Stimulated activated CD8-positive, alpha-beta memory T cell treated with anti-CD3 and anti-CD28 coated beads, Interleukin-15, amount 100 ng/mL, for 24 hours (primary cell): Measurements from ENCODE around the gene COTL1.

ENCODE experiments used
- DNase-seq: peaks from one replicate; pipeline ENCODE4 v3.0.0-alpha.2; 2020; ENCODE audit warnings: low read depth

Gene COTL1

DNA sequence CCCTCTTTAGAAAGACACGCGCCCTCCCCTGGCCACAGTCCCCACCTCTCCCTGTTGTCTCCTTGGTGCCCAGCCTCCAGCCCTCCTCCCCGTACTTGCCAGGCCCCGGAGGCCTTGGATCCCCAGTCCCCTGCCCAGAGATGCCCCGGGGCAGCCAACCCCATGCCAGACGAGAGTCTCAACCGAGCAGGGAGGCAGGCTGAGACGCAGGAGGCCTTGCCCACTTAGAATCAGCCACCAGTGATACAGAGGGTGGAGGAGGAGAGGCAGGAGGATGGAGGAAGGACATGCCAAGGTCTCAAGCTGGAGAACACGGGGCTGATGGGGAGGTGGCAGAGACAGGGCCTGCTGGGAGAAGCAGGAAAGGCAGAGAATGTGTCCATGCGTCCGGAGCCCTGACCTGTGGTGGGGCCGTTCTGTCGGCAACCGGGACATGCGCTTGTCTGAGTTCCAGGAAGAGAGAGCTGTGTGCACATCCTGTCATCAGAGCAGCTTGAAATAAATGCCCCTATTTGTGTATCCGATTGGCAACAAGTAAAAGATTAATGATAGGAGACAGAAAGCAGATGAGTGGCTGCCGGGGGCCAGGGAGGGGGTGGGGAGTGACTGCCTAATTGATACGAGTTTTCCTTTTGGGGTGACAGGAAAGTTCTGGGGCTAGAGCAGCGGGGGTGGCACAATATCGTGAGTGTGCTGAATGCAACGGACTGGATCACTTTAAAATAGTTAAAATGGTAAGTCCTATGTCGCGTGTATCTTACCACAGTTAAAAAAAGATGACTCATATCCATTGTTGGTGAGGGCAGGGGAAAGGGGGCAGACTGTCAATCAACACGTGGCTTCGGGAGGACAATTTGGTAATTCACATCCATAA, 68.7 kb downstream of the COTL1 start:
- DNase-seq: no peak

DNA sequence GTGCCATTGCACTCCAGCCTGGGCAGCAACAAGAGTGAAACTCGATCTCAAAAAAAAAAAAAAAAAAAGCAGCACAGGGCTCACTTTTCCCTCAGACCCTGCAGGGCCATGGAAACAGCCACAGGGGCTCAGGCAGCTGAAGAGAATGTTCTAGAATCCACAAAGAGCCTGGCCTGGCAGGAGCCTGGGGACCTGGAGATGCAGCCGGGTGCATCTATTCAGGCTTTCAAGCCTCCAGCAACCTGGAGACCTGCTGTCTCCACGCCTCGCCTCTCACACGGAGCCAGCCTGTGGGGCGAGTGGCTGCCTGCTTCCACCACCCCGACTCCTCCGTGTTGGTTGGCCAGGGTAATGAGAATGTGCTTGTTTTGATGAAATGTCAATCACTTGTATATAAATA, 69.4 kb downstream of the COTL1 start:
- no peak for DNase-seq

DNA sequence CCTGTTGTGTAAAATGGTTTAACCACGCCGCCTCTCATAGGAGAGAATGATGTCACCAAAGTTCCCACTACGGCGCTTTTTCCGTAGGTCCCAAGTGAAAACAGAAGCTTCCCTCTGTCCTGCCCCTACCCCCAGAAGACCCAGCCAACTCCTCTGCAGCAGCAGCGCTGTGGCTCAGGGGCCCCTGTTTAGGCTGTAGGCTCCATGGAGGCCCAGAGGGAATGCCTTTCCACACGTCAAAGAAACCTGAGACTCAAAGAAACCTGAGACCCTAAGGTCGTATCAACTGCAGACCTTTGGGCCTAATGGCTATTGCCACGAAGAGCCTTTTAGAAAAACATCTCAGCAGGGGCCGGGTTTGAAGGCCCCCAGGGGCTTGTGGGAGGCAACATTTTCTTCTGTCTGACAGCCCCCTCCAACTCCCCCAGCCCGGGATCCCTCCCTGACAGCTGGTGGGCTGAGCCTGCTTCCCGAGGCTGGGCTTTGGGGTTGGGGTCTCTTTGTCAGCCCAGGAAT, 70.3 kb downstream of the COTL1 start:
- no peak for DNase-seq

DNA sequence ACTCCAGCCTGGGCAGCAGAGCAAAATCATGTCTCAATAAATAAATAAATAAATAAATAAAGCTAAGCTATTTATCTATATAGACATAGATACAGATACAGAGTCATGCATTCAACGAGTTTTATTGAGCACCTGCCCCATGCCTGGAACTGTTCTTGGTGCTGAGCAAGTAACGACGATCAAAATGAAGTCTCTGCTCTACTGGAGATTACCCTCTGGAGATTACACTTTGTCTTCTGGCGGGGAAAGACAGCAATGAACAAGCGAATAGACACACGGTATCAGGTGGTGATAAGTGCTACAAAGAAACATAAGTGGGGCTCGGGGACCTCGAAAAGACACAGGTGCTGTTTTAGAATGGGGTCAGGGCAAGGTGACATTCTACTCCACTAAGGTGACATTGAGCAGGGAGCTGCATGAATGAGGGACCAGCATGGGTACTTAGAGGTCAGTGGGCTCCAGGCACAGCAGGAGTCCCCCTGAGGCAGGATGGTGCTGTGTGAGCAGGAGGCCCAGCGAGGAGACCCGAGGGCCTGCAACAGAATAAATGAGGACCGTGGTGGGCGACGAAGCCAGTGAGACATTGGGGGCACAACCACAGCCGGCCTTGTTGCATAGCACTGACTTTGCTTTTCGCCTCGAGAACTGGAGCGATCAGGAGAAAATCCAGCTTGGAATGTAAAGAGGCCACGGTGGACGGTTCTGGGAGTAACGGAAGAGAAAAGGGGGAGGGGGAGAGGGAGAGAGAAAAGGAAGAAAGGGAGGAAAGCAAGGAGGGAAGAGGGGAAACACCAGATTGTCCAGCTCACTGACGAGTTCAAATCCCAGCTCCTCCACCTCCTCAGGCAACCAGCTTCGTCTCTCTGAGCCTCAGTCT, 71.0 kb downstream of the COTL1 start:
- DNase-seq: no peak

DNA sequence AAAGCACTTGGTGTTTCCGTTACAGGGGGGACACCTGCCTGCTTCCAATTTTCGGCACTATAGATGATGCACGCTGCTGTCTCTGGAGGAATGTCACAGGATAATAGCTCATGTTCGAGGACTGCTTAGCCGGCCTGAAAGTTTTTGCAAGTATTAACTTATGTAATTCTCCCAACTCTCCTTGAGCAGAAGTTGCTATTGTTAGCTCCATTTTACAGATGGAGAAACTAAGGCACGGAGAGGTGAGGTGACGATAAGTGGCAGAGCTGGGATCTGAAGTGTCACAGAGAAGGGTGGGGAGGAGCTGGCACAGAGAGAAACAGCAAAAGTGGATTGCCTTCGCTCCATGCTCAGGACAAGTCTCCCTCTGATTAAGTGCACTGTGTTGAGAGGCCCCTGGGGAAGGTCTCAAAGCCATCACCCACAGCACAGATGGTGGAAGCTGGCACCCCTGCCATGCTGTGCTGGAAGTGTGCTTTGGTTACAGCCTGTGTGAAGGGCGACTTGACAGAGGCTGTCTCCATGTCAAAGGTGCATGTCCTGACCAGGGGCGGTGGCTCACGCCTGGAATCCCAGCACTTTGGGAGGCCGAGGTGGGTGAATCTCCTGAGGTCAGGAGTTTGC, 72.7 kb downstream of the COTL1 start:
- no peak for DNase-seq

DNA sequence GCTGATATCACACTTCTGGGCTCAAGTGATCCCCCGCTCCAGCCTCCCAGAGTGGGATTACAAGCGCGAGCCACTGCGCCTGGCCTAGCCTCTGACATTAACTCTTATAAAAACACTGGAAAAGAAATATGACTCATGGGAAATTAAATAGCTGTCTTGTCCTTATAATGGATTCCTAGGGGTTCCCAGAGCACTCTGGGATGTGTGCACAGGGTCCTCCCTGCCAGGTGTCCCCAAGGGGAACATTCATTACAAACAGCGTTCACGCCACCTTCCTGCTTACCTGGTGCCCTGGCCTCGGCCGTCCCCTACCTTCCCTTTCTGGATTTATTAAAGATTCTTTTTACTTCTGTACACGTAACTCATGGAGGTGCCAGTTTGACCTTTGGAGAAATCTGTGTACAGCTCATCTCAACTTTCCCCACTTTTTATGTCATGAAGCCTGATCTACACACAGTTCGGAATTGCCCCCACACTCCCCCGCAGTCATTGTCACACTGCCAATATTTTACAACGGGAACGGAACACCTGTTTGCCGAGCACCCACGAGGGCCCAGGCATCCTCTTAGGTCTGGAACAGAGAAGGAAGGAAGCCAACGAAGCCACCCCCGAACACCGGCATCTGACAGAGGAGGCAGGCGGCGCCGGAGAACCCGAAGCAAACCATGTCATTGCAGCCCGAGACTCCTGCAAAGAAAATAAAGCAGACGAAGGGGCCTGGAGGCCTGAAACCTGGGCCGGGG, 73.7 kb downstream of the COTL1 start:
- DNase-seq: no peak

DNA sequence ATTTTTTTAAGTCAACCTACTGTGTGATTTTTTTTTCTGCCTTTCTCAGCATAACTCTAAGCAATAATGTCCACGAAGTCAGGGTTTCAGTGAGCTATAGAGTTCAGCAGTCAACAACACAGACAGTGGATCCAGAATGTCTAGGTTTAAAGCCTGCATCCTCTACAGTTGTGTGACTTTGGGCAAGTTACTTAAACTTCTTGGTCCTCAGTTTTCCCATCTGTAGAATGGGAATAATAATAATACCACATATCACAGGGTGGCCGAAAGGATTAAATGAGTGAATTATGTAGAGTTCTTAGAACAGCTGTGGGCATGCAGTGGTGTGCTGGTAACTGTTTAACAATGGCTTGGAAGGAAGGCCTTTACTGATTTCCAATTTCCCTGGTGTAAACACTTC, 74.6 kb downstream of the COTL1 start:
- DNase-seq: no peak

DNA sequence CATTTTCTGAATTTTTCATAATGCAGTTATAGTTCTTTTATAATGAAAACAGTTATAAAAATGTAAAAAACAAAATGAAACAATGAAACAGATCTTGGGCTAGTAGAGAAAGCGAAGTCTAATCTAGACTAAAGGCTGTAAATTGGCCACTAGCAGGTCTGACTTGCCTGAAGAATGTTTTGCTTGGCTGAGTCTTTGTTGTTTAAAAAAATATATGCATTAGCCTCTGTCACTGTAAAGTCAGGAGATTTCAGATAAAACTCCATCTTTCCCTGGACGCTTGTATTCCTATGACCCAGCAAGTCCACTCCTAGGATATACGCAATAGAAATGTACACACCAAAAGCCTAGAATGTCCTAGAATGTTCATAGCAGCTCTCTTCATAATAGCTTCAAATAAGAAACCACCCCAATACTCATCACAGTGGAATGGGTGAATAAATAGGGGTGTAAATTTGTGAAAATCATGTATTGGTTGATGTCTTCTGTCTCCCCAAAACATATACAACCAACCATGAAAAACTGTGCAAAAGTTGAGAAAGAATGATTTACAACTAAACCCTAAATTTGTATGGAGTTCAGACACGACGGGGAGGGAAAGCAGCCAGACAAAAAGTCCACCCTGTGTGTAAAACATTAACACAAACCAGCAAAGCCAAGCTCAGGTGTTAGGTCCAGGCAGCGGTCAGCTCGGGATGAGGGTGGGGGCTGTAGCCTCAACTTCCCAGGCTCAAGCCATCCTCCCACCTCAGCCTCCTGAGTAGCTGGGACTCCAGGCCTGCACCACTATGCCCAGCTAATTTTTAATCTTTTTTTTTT, 75.7 kb downstream of the COTL1 start:
- no peak for DNase-seq

DNA sequence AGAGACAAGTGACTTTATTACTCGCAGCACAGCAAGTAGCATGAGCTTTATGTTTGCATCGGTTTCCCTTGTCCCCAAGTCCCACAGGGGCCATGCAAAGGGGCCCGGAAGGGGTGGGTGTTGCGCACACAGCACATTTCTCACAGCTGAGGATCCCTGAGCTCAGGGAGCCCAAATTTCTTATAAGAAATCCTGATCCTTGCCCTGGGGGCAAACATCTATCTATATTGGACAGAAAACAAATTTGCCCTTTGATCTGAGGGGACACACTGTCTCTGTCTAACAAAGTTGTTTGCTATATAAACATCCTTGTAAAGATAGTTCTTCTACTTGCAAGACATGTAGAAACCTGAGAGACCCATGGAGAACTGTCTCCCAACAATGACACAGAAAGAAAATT, 77.7 kb downstream of the COTL1 start:
- DNase-seq: no peak

DNA sequence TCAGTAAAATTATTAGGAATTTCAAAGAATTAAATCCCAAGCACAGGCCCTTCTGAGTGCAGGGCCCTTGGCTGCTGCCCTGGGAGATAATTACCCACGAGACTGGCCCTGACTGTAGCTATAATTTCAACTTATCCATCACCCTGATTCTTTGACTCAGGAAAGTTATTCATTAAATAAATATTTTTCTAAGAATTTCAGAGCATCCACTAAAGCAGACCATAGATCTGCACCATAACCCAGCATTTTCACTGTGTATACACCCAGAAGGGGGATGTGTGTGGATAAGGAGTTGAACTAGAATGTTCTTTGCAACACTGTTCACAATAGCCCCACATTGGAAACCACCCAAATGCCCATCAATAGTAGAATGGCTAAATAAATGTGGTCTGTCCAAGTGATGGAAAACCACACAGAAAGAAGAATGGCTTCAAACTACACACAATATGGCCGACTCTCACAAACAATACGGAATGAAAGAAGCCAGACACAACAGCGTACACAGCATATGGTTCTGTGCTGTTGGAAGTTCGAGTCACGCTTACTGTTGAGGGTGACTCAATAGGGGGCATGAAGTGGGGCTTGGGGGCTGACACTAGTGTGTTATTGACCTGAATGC, 79.5 kb downstream of the COTL1 start:
- DNase-seq: no peak

DNA sequence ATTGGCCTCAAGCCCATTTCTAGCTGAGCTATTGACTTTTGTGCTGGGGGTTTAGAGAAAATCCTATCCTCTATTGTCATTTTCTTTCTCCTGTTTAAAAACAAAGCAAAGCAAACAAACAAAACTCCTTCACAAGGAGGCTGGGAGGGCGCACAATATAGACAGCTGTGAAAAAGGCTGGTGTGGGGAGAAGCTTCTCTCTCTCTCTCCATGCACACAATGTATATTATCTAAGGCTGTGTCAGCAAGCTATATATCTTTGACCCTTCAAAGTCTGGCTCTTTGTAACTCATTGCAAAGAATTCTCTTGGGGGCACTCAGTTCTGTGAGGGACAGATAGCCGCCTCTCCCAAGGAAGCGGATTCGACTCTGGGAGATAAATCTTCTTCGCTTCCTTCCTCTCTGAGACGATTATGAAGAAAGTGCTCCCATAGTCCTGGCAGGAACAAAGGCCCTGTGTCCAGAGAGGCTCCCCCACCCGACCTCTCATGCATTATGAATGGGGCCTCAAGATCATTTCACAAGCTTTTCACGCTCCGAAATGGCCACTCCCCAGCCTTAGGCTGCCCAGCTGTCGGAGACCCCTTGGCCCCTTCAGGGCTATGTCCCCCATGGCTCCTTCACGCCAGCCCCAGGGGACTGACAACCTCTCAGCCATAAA, 80.3 kb downstream of the COTL1 start:
- no peak for DNase-seq

DNA sequence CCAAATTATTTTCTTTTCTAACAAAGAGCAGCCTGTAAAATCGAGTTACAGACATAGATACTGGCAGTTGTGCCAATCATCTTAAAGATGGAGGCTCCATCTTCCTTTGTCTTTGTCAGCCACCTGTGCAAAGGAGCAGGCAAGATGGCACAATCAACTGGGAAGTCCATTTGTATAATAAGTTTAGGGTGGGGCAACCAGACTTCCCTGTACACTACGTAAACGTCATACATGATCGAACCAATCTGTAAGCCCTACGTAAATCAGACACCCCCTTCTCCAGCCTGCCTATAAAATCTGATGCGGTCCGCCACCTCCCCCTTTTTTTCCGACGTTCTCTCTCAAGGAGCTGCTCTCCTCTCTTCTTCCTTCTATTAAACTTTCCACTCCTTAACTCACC, 82.0 kb downstream of the COTL1 start:
- DNase-seq: no peak

DNA sequence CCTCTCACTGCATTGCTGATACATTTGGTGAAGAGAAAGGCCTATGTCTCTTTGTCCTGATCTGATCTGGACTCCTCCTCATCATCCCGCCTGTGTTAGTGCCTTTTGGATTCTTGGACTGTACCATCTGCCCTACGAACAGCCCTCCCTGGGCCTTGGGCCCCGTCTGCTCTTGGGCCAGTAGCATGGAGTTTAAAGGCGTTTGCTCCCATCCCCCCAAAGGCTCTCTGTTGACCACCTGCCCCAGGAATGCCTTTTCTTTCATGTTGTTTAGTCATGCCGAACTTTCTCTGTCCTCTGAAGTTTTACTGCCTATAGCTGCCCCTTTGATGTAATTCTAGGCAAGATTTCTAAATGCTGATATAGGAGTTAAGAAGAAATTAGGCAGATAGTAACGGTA, 82.5 kb downstream of the COTL1 start:
- DNase-seq: no peak

DNA sequence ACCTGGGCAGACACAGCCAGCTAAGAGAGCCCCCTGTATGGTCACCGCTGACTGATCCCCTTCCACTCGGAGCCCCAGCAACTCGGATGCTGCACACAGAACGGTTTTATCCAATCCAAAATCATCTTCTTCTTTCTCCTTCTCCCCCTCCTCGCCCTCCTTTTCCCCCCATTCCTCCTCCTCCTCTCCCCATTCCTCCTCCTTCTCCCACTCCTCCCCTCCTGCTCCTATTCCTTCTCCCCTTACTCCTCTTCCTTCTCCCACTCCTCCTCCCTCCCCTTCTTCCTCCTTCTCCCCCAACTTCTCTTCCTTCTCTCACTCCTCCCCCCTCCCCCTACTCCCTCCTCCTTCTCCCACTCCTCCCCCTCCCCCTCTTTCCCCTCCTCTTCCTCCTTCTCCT, 83.1 kb downstream of the COTL1 start:
- no peak for DNase-seq

DNA sequence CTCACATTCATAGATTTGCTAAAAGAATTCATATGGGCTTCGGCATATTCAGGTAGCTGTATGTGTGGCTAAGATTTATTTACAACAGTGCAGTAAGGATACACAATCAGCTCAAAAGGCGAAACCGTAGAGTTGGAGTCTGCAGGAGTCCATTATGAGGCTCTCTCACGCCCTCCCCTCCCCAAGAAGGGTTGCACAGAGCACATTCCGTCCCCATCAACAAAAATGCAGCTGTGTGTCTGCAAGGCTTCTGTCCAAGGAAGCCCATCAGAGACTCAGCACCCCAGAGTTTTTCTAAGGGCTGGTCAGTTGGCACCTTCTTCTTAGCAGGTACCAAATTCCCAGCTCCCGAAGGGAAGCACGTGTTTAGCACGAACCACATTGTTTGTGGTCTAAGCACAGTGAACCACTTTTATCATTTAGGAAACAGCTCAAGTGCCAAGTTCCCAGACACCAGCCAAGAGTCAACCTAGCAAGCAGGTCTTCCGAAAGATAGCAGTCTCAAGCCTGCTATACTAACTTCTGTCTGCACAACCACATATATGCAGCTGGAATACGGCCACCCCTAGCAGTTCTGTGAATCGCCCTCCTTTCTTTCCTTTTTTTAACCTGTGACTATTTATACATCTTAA, 84.9 kb downstream of the COTL1 start:
- DNase-seq: no peak

DNA sequence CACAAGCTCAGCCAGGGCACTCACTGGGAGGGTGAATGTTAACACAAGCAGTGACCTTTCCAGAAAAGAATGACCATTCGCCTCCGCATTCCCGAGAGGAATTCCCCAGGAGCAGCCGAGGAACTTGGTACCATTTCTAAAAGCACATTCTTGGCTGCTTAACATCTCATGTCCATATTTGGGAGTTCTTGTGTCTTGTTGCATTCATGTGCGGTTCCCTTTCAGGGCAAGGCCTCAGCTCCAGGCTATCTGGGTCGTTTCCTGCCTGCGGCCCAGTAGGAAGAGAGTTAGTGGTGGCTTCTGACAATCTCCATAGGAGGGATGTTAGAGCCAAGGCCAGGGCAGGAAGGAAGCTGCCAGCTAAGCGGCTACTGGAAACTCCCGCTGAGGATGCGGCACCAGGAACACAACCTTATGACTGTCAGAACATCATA, 85.6 kb downstream of the COTL1 start:
- no peak for DNase-seq

DNA sequence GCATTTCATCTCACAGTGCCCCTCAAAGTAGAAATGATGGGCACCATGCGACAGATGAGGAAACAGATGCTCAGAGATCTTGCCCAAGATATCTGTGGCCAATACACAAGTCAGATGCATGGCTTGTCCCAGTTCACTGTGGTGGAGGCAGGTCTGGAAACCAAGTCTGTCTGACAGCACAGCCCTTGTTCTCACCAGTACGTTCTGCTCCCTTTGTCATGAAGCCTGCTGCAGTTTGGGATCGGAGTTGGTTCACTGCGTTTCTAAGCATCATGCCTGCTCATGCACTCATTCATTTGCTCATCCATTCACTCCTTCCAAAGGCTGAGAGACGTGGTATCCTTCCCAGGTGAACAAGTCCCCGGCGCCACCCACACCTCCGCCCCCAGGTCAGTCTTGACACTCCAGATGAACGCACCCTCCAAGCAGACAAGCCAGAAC, 86.2 kb downstream of the COTL1 start:
- DNase-seq: no peak

DNA sequence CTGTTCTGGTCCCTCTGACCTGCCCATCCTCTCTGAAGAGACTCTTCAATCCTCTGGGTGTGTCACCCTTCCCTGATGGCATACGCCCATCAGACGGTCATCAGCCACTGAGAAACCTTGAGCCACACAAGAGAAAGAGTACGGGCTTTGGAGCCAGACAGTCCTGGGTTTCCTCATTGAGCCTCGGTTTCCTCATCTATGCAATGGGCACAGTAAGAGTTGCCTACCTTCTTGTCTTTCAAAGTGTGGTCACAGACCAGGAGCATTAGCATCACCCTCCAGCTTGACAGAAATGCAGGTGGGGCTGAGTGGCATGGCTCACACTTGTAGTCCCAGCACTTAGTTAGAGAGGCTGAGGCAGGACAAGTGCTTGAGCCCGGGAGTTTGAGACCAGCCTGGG, 87.3 kb downstream of the COTL1 start:
- no peak for DNase-seq

DNA sequence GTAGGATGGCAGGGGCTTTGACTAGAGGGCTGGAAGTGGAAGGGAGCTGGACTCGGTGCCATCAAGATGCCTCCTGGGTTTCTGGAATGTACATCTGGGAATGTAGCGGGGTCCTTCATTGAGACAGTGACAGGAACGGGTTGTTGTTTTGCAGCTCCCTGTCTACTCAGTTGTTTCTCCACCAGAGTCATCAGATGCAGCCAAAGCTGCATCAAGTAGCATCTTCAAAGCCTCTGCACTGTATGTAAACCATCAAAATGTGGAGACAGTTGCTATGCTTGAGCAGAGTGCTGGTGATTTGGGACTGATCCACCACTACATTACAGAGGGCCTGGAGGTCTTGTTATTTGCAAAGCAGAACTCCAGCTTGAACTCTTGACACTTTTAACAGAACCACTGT, 88.3 kb downstream of the COTL1 start:
- DNase-seq: no peak
